ENCODE results near the gene C1QC.

The C1QC gene

GRCh38 chr1:22643381-22643780 is at the start of gene C1QC:
Gene C1QC, plus strand, starts transcription at chr1:22643633. Its CDS starts 391 bp downstream, at chr1:22644024.
- no peak for DNase-seq

- no peak for DNase-seq
Observed at GRCh38 chr1:22594396-22594795, 49.0 kb upstream of the C1QC start.

- DNase-seq = no peak
Observed at GRCh38 chr1:22595108-22595507, 48.3 kb upstream of the C1QC start.

GRCh38 chr1:22597301-22597965 is 46.0 kb upstream of the C1QC start:
- DNase-seq = no peak

DNA sequence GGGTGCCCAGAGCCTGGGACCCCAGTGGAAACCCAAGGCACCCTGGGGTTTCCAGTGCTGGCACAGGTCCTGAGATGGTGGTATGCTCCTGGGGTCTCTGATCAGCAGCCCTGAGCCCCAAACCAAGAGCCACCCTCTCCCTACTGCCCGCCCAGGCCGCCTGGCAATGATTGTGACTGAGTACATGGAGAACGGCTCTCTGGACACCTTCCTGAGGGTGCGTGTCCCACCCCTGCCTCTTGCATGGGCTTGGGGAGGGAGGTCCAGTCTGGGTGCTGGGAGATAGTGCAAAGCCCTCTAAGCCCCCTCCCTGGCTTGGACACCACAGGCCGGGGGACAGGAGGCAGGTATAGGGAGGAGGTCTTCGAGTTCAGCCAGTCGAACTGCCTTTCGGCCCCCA is 45.4 kb upstream of the C1QC start:
- no peak for DNase-seq

- DNase-seq = no peak
Observed at GRCh38 chr1:22598736-22599135, 44.7 kb upstream of the C1QC start.

- DNase-seq = no peak
Observed at GRCh38 chr1:22600071-22600816, 43.2 kb upstream of the C1QC start.

- no peak for DNase-seq
Observed at GRCh38 chr1:22600817-22601605, 42.4 kb upstream of the C1QC start.

DNA sequence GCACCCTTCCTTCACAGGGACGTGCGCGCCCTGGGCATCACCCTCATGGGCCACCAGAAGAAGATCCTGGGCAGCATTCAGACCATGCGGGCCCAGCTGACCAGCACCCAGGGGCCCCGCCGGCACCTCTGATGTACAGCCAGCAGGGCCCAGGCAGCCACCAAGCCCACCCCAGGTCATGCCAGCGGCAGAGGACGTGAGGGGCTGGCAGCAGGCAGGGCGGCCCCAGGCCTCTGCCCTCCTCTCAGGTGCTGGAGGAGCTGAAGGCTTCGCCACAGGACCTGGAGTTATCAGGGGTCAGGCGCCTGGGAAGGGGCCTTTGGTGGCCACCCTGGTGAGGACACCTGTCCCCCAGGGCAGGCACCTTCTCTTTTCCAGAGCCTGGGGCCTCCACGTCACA is 41.8 kb upstream of the C1QC start:
- DNase-seq = no peak

DNA sequence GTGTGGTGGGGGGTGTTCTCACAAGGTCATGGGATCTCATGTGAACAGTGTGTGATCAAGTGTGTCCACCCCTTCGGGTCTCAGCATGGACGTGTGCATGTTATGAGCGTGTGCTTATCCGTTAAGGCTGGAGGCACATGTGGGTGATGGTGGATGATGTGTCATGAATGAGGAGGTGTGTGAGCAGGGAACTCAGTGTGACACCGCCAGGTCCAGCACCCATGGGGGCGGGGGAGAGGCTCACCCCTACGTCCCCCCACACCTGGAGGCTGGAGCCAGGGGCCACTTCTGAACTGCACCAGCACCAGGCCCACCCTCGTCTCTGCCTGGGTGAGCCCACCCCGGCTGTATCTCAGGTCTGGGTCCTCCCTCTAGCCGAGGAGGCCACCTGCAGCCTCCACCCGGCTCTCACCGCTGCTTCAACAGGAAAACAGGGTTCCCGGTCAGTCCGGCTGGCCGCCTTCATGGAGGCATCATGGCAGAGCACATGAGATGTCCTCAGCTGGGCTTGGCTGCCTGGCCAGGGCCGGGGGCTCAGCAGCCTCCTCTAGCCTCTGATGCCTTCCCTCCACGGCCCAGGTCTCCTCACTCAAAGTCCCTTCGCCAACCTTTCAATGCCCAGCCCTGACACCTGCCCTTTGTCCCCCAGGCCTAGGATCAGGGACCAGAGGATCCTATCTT is 41.2 kb upstream of the C1QC start:
- DNase-seq = no peak

DNA sequence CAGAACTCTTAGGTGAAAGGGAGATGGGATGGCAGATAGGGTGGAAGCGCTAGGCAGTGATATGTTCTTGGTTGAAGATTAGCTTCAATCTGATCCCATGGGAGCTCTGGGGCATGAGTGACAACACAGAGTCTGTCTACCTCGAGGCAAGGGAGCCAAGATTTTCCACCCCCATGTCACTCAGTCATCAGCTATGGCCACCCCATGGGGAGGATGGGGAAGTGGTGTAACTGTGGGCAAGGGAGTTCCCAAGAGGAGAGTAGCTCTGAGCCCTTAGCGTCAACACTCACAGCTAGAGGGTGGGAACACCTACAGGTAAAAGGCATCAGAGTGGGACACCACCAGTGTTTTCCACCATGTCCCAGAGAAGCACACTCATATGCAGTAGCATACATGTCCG is 37.3 kb upstream of the C1QC start:
- no peak for DNase-seq

- DNase-seq = no peak
Observed at GRCh38 chr1:22607154-22607553, 36.3 kb upstream of the C1QC start.

DNA sequence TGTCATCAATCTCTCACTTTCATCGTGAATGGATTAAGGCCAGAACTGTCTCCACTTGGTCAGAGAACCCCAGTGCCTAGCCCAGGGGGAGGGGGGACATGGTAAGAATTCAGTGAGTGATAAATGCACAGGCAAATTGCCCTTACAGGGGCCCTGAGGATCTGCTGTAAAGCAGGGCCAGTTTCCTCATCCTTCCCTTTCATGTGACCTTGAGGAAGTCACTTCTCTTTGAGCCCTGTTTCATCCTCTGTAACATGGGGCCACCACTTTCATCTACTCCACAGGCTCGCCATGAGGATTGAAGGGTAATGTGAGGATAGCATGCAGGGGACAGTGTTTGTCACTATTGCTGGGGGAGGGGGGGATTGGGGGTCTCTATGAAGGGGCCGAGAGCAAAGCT is 35.1 kb upstream of the C1QC start:
- no peak for DNase-seq

DNA sequence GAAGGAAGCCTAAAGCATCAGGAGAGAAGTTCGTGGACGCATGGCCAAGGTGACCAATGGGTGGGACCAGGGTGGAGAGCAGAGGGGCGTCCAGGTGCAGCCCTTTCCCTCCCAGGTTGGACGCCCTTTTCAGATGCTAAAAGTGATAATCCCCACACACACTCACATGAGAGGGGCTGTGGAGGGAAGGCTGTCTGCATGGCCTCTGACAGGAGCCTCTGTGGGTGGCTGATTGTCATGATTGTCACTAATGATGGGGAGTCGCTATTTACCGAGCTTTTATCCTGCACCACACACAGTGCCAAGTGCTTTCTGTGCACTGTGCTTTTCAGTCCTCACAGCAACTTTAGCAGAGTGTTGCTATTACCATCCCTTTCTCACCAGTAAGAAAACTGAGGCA is 34.1 kb upstream of the C1QC start:
- no peak for DNase-seq

GRCh38 chr1:22611530-22611947 is 31.9 kb upstream of the C1QC start:
- peak; percentile 52 for DNase-seq

DNA sequence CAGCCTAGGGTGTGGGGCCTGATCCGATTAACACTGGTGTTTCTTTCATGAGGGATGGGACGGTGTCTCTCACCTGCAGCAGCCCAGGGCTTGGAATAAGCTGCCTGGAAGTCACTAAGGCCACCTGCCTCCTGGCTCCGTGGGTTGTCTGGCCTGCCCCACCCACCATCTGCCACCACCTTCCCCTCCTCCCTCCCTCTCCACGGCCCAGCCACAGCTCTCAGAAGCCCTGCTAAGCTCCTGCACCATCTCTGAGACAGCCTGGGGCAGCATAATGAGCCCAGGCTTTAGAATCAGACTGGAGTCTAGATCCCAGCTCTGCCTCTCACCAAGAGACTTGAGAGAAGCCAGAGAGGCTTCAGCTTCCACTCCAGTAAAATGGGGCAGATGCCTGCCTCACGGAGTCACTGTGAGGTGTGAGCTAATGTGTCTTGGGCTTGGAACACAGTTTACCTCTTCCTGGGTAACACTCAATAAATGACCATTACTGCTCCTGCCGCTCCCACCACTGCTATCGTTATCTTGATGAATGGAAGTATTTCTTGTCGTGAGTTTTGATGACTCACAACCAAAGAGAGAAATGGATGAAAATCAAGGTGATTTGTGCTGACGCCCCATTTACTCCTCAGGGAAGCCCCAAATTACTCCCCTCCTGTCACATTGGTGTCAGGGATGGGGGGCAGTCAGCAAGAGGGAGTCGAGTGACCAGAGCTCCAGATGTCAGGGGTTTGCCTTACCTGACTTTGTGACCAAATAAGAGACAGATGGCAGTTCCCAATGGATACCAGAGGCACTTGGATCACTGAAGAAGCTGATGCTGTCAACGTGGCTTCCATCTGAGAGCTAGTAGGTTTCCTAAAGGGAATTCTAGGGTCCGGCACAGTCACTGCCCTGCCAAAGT is 30.5 kb upstream of the C1QC start:
- no peak for DNase-seq

- no peak for DNase-seq
Observed at GRCh38 chr1:22613572-22613918, 29.9 kb upstream of the C1QC start.

- no peak for DNase-seq
Observed at GRCh38 chr1:22613951-22614350, 29.5 kb upstream of the C1QC start.

DNA sequence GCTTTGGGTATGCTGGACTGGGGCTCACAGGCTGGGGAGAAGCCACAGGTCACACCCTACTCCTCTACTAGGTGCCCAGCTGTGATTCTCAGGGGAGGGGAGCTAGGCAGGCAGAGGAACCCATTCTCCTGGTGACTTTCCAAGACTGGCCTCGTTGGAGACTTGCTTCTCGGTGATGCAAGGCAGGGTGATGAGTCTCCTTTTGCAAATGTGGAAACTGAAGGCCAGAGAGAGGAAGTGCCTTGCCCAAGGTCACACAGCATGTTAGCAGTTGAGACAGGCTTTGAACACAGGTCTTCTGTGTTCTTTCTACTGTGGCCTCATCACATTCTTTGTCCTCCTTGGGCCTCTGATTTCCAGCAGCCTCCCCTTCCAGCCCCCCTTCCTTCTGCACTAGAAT is 27.5 kb upstream of the C1QC start:
- DNase-seq = no peak

- no peak for DNase-seq
Observed at GRCh38 chr1:22616571-22616970, 26.9 kb upstream of the C1QC start.

GRCh38 chr1:22618056-22618455 is 25.4 kb upstream of the C1QC start:
- no peak for DNase-seq

- DNase-seq = no peak
Observed at GRCh38 chr1:22619252-22619651, 24.2 kb upstream of the C1QC start.
